NCI-H1930 (cell line): ENCODE data around the gene ATE1.
"Not testable (repeated sequence)": the region's sequence is repeated elsewhere in the genome, so short reads cannot be mapped to it uniquely, and the experiment has no call there.

Source experiments
- DNase-seq, 2 experiments: peaks; one replicate each; lab custom pipeline; 2025; lab: John Stamatoyannopoulos, UW

ATE1 gene

GRCh38 chr10:121783782-121784372 lies 144.0 kb downstream of the ATE1 start:
- no peak for DNase-seq

DNA sequence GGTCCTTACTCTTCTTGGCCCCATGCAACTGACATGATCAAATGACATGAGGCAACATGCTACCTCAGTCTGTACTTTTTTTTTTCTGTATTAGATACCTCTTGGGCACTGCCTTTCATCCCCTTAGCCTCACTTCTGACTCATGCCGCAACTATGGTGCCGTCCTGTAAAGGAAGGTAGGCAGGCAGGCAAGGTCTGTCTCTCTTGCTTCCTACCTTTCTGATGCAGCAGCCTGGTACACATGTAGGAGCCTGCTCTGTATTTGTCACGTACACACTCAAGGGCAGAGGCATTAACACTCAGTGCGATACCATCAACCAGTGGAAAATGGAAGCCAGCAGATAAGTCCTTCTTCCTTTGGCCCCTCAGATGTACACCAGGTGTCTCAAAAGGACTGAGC lies 146.7 kb downstream of the ATE1 start:
- no peak for DNase-seq

- DNase-seq = no peak
Measured at GRCh38 chr10:121774813-121775212, 153.0 kb downstream of the ATE1 start.

- DNase-seq = no peak
Measured at GRCh38 chr10:121774404-121774803, 153.4 kb downstream of the ATE1 start.

- DNase-seq = no peak
Measured at GRCh38 chr10:121772884-121773283, 154.9 kb downstream of the ATE1 start.

- no peak for DNase-seq
Measured at GRCh38 chr10:121772406-121772805, 155.4 kb downstream of the ATE1 start.

DNA sequence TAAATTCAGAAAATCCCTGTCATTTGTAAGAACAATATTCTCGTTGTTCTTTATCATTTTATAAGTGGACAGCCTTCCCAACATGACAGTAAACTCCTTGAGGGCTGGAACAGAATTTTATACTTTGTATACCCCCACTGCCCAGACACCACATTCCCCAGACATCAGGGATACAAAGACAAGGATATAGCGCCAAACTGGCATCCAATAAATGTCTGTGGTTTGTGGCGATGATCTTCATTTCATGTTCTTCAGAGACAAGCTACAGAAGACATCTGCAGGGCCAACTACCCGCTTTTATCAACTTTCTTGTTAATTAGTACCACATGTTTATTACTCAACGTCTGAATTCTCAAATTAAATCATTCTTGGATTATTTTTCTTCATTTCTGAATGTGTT lies 155.9 kb downstream of the ATE1 start:
- DNase-seq = no peak

DNA sequence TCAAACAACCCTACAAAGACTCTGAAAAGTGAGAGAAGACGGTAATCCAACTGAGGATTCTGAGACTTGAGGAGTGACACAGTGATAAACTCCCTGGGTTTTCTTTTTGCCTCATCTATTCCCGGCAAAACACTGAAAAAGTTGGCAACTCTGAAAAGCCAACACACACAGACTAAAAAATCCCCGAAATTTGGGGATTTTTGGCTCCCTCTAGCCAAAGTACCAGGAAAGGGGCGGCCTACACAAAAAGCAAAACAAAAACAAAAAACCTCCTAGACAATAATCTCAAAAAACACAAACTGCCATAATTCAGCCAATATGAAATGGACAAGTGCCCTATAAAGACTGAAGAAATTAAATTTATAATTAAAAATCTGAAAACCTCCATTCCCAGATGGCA lies 161.4 kb downstream of the ATE1 start:
- no peak for DNase-seq

DNA sequence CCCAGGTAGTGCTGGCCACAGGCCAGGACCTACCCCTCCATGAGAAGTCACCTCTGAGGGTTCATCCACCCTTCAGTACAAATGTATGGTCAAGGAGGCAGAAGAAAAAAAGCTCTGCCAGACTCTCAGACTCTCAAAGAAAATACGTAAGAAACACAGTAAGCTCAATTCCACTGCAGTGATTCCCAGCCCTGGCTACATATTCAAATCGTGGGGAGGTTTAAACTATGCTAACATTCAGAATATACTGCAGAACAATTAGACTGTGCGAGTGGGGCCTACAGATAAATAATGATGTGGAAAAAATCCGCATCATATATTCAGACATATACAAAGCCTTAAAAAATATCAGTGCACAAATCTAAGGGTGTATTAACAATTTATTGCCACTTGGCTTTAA lies 162.6 kb downstream of the ATE1 start:
- no peak for DNase-seq

DNA sequence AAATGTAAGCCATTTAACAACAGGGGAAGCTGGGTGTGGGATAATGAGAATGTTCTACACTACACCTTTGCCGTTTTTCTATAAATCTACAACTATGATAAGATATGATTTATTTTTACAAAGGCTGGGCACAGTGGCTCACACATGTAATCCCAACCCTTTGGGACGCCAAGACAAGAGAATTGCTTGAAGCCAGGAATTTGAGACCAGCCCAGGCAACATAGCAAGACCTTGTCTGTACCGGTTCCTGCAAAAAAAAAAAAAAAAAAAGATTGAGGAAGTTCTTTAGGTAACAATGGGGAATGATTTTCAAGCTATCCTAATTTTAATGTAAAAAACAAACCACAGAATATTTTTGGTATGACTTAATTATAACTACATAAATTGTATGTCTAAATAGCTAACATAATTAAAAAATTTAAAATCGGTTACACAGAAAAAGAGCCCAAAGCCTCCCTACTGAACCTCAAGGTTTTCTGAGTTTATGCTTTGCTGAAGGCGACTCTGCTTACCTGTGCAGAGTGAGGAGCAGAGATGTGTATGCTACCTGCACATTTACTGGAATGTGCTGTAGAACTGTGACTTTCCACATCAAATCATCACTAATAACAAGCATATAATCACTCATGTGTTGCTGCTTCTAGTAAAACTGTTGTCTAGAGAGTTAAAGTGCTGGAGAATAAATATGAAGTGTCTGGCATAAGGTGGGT lies 163.4 kb downstream of the ATE1 start:
- no peak for DNase-seq

DNA sequence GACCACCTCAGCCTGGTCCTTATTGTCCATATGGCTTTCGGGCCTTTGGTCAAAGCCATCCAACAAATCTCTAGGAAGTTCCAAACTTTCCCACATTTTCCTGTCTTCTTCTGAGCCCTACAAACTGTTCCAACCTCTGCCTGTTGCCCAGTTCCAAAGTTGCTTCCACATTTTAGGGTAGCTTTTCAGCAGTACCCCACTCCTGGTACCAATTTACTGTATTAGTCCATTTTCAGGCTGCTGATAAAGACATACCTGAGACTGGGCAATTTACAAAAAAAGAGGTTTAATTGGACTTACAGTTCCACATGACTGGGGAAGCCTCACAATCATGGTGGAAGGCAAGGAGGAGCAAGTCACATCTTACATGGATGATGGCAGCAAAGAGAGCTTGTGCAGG lies 170.6 kb downstream of the ATE1 start:
- DNase-seq = not testable (repeated sequence)

GRCh38 chr10:121755496-121755895 lies 172.3 kb downstream of the ATE1 start:
- not testable (repeated sequence) for DNase-seq

DNA sequence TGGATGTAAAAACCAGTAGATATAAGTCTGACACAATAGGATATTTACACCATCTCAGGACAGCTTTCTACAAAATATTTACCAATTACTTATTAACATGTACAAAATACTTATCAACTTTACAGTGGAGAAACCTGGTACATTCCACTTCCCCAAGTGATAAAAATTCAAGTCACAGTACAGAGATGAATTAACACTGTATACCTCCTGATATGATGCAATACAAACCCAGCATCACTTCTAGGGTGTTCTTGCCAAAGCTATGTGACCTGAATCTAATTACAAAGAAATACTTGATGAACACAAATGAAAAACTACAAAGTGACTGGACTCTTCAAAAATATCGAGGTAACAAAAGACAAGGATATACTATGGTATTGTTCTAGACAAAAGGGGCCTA lies 173.2 kb downstream of the ATE1 start:
- no peak for DNase-seq

- no peak for DNase-seq
Measured at GRCh38 chr10:121753726-121754476, 173.9 kb downstream of the ATE1 start.

DNA sequence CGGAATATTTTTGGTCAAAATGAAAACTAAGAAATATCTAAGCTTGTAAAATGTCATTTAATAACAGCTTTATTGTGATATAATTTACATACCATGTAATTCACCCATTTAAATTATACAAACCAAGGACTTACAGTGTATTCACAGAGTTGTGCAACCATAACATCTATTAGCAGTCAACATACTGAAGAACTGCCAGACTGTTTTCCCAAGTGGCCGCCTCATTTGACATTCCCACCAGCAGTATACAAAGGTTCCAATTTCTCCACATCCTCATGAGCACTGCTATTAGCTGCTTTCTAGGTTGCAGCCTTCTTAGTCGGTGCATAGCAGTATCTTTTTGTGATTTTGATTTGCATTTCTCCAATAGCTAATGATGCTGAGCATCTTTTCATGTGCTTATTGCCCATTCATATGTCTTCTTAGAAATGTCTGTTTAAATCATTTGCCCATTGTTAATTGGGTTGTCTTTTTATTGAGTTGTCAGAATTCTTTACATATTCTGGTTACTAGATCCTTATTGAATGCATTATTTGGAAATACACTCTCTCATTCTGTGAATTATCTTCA lies 176.6 kb downstream of the ATE1 start:
- DNase-seq = no peak

GRCh38 chr10:121747163-121747775 lies 180.6 kb downstream of the ATE1 start:
- no peak for DNase-seq

DNA sequence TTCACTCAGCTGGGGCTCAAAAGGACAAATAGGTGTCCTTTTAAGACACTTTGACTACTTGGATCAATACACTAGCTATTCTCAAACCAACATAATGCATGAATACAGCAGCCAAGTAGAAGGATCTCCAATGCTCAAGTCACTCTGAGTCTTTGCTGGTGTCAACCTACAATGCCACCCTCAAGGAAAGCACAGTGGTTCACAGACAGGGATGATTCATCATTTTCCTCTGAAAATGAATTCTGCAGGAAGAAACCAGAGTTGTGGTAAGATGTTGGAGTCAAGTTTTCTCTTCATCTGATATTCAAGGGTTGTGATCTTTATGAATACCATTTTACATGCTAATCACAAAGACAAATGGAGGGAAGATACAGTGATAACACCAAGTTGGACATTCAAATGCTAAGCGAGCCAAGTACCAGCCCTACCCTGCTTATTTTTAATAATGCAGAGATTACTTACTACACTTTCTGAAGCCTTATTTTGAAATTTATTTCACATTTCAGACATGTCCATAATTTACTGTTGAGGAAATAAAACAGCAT lies 186.5 kb downstream of the ATE1 start:
- no peak for DNase-seq

DNA sequence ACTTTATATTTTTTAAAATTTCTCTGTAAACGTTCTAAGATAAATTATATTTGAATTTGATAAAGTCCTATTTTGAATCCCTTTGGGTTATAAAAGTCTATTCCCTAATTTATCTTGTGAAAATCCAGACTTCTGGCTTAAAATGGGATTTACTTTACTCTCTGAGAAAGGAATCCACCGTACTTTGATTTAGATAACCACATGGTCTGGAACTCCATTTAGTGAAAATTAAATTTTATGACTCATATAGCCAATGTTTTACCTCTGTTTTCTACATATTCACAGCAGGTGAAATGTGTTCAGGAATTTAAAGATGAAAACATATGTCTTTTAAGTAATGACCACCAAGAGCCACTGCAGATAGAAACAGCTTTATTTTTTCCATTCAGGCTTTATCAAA lies 187.8 kb downstream of the ATE1 start:
- DNase-seq = no peak

DNA sequence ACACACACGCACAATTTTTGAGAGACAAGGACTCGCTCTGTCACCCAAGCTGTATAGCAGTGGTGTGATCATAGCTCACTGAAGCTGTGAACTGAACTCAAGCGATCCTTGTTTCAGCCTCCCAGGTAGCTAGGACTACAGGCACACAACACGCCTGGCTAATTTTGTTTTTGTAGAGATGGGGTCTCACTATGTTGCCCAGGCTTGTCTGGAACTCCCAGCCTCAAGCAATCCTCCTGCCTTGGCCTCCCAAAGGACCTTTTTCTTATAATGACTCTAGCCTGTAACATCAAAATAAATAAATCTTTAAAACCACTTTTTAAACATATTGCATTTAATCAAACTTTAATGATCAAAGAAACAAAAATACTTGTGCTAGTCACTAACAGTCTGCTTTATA lies 188.7 kb downstream of the ATE1 start:
- DNase-seq = no peak

- no peak for DNase-seq
Measured at GRCh38 chr10:121736315-121737130, 191.3 kb downstream of the ATE1 start.

DNA sequence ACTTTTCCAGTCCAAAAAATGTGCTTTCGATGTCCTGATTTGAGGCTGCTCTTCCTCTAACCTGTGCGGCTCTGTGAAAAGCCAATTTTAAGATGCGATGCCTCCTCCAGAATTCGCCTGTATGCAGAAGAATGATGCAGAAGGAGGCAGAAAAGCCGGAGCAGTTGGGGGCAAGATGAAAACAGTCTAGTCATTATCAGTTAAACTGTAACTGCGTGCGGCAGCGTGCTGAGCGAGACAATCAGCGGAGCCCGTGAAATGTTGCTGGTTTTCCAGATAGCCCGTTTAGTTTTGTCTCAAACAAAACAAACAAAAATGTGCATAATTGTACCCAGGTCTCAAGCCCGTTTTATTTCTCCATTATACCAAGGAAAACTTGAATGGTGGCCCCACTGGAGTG lies 192.6 kb downstream of the ATE1 start:
- no peak for DNase-seq
